HG03196 (cell line): ENCODE measurements around the gene BARX1.
"Not testable (repeated sequence)": the region's sequence is repeated elsewhere in the genome, so short reads cannot be mapped to it uniquely, and the experiment has no call there.

Source experiments
- ATAC-seq: cut with Tn5 transposase; IDR thresholded peaks from one replicate; pipeline ENCODE4 v1.9.1; 2021; ENCODE audit not compliant: unreplicated experiment

Gene BARX1

GRCh38 chr9:93952784-93953495 is 2.2 kb downstream of the BARX1 start:
- ATAC-seq = no peak

DNA sequence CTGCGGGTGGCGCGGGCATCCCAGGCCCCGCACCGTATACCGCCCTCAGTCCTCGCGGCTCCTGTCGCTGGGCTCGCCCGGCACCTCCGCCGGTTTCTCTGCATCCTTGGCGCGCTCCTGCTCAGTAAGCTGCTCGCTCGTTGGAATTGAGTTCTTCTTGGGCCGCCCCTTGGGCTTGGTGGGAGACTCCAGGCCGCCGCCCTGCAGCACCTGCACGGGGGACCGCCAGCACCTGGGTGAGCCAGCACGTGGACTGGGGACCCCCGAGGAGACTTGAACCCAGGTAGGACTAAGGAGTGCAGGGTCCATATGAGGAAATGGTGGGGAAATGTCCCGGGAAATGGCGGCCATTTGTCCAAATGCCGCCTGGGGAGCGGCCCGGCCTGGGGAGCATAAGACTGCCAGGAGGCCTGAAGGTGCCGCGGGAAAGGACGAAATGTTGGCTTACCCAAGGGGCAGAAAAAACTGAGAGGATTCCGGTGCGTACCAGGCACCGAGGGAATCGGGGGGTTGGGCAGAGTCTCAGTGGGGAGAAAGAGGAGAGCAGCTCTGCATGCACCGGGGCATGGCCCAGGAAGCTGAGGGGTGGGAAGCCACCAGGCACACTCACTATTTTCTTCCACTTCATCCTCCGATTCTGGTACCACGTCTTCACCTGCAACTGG is 2.9 kb downstream of the BARX1 start:
- no peak for ATAC-seq

DNA sequence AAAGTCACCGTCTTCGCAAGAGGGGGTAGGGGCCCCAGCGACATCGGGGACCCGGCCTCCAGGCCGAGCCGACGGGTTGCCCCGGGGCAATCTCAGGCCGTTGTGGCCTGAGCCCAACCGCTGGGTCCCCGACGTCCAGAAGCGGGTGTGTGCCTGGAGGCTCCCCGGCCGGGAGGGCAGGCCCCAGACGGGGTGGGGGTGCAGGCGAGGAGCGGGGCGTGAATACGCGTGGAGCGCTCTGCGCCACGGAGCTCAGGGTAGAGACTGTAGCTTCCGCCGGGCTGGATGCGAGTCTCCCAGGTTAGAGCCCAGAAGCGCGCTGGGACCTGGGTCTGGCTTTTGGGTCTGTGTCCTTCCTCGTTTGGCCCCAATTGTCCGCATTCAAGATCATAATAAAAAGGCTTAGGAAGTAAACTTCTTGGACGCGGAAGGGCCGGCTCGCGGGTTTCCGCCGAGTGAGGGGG is 3.5 kb downstream of the BARX1 start:
- no peak for ATAC-seq

GRCh38 chr9:93950619-93951601 is 4.2 kb downstream of the BARX1 start:
- no peak for ATAC-seq

GRCh38 chr9:93949694-93950449 is 5.3 kb downstream of the BARX1 start:
- no peak for ATAC-seq

GRCh38 chr9:93949073-93949693 is 6.0 kb downstream of the BARX1 start:
- ATAC-seq = no peak

GRCh38 chr9:93948441-93949072 is 6.6 kb downstream of the BARX1 start:
- no peak for ATAC-seq

- no peak for ATAC-seq
Observed at GRCh38 chr9:93947409-93948070, 7.6 kb downstream of the BARX1 start.

DNA sequence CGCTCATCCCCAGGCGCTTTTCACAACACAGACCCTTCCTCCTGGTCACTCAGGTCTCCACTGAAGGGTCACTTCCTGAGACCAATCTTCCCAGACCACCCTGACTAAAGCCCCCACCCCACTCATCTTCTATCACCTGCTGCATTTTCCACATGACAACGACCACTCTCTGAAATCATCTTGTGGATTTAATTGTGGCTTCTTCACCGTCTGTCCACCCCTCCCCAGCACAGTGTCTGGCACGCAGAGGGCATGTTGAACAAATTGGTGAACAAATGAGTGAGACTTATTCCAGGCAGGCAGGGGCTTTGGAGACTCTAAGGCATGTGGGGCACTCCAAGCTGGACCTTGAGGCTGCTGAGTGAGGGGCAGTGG is 8.8 kb downstream of the BARX1 start:
- ATAC-seq = no peak

DNA sequence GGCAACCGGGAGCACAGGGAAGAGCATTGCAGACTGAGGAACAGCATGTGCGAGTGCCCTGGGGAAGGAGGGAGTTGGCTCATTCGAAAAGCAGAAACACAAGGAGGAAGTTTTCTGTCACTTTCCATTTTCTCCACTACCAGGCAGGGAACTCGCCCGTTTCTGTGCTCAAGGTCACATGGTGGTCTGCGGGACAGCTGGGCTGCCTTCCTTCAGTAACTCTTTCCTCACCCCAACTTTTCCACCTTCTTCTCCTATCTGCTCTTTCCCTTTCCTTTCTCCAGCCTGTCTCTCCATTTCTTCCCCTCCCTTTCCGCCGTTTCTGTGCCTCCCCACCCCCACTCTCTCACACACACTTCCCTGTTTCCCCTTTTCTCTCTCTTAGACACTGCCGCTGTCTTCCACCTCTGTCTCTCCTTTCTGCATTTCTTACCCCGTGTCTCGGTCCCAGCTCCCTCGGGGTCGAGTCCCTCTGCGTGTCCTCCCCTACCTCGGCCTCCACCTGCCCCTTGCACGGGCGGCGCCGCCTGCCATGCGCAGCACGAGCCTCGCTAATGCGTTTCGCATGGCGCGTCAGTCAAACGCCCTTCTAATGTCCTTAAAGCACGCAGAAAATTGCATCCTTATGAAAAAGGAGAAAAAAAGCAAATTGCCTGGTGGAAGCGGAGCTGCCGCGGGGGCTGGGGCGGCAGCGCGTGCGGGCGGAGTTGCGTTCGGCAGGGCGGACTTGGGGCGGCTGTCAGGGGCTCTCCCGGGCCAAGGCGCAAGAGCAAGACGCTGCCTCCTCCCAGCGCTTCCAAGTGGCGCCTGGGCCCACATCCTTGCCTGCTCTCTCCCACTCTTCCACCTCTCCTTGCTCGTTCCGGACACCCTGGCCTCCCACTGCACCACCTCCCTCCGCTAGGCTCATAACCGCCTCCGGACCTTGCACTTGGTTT is 9.5 kb downstream of the BARX1 start:
- ATAC-seq = no peak

DNA sequence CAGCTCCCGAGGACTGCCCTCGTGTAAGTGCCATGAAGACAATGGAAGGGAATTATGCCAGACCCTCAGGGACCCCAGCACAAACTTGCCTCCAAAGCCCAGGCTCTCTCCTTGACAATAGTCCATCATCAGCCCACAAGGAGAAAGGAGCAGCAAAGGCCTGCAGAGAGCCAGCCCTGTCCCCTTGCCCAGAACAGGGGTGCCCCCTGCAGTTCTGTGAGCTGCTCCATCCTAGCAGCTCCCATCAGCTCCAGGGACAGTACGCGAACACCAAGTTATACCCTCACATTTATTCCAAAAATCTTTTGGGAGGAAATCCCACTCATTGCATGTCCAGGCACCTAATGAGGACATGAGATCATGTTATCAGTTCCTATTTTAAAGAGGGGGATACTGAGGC is 11.1 kb downstream of the BARX1 start:
- no peak for ATAC-seq

DNA sequence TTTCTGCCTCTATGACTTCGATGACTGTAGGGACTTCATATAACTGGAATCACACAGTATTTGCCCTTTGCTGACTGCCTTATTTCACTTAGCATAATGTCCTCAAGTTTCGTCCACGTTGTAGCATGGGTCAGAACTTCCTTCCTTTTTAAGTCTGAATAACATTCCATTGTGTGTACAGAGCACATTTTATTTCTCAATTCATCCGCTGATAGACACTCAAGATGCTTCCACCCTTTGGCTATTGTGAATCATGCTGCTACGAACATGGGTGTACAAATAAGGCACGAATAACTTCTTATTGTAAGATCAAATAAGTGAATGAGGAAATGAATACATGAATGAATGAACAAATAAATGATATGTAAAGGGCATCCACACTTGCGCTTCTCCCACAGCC is 13.0 kb downstream of the BARX1 start:
- no peak for ATAC-seq

GRCh38 chr9:93941493-93941892 is 13.7 kb downstream of the BARX1 start:
- ATAC-seq = no peak

DNA sequence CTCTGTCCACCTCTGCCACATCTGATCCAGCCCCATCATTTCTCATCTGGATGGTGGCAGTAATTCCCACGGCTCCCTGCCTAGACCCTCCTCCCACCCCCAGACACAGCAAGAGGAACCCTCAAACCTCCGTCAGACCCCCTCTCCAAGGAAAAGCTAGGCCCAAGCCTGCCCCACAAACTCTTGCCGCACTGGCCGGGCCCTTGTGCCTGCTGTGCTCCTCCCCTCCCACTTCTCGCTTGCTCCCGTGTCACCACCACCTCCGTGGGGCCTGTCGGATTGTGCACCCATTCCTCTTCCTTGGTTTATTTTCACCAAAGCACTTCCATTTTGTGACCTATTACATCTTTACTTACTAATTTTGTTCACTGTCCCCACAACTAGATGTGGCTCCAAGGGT is 14.2 kb downstream of the BARX1 start:
- no peak for ATAC-seq

GRCh38 chr9:93939589-93939988 is 15.6 kb downstream of the BARX1 start:
- ATAC-seq = not testable (repeated sequence)

DNA sequence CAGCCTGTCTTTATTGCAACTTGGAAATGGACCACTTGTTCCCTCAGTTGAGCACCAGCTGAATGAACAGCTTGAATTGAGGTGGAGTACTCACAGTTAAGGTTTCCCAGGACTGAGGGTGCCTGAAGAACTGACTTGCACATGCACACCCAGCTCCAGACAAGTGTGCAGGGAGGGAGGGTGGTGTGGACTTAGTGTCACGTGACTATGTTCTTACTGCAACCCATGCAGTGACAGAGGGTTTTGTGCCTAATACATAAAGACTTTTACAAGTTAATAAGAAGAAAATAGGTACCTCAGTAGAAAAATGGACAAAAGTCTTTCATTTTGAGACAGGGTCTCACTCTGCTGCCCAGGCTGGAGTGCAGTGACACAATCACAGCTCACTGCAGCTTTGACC is 18.0 kb downstream of the BARX1 start:
- ATAC-seq = no peak

GRCh38 chr9:93931905-93932304 is 23.2 kb downstream of the BARX1 start:
- no peak for ATAC-seq

- no peak for ATAC-seq
Observed at GRCh38 chr9:93930070-93930469, 25.1 kb downstream of the BARX1 start.
